Activated CD8-positive, alpha-beta T cell treated with anti-CD3 and anti-CD28 coated beads for 36 hours (primary cell): ENCODE results near the gene RTN4RL1. TPM values are rescaled to one million over a fixed set of nuclear protein-coding genes. Genes with fewer than 3 reads are reported as not detected.

Experiments
- ATAC-seq: fragments of 200-7000 bp; cut with Tn5 transposase; one replicate; pipeline ENCODE4 v1.10.0; 2021; ENCODE audit warnings: mild to moderate bottlenecking, moderate library complexity
- CTCF ChIA-PET: fragments of 350-600 bp; sonication (Branson Sonifier 250); formaldehyde crosslinking; loops from one replicate; lab custom pipeline; 2021; ENCODE audit warnings: antibody characterized with exemption; lab: Charles Lee
- POLR2A ChIA-PET: fragments of 350-600 bp; sonication (Branson Sonifier 250); formaldehyde crosslinking; loops from one replicate; lab custom pipeline; 2021; ENCODE audit warnings: antibody characterized with exemption; lab: Charles Lee
- DNase-seq: peaks from one replicate; pipeline ENCODE4 v3.0.0-alpha.2; 2020
- H3K27ac Mint-ChIP-seq: one replicate; pipeline ENCODE4 v1.8.0; 2021; ENCODE audit warnings: mild to moderate bottlenecking, mixed read lengths
- H3K27me3 Mint-ChIP-seq: one replicate; pipeline ENCODE4 v1.8.0; 2021; ENCODE audit warnings: mixed read lengths
- H3K36me3 Mint-ChIP-seq: one replicate; pipeline ENCODE4 v1.8.0; 2021; ENCODE audit warnings: low read depth, mixed read lengths
- H3K4me1 Mint-ChIP-seq: one replicate; pipeline ENCODE4 v1.8.0; 2021; ENCODE audit warnings: low read depth, mixed read lengths
- H3K4me3 Mint-ChIP-seq: one replicate; pipeline ENCODE4 v1.8.0; 2021; ENCODE audit warnings: mild to moderate bottlenecking, moderate library complexity, mixed read lengths
- H3K9me3 Mint-ChIP-seq: one replicate; pipeline ENCODE4 v1.8.0; 2021; ENCODE audit warnings: mixed read lengths
- CTCF ChIP-seq: fragments of 200-600 bp; IDR thresholded peaks from one replicate; pipeline ENCODE4 v1.8.0; 2022; ENCODE audit warnings: antibody characterized with exemption, mild to moderate bottlenecking
- intact Hi-C: fragments of 100-400 bp; cut with micrococcal nuclease; formaldehyde crosslinking; loops from one replicate; pipeline ENCODE4 v1.10.0; 2022
- total RNA-seq, 2 experiments: library from RNA; stranded (reverse); gene quantifications; one replicate each; pipeline ENCODE4 v1.2.3, GENCODE V29; 2021

The RTN4RL1 gene
- total RNA-seq, 2 experiments from 2014 or later: 0.27 to 0.49 TPM

- intact Hi-C loops: no loop called here
- TF ChIP-seq CTCF: no peak
- ChIA-PET CTCF (interaction anchor here (0.6 to 1.6 kb wide), 4 partner anchors 110 to 1813 kb away, joined by 3 to 5 read pairs (median 4); no protein-coding TSS in a partner anchor), POLR2A (interaction anchor here (1.0 kb wide), 1 partner anchor 21 kb away, joined by 3 read pairs; no protein-coding TSS in a partner anchor)
- H3K36me3 Mint-ChIP-seq: peaks cover 2% of the 10 kb centered on the region
- no peak for DNase-seq
- H3K27ac Mint-ChIP-seq: no peak overlapping the region
- no peak overlapping the region for H3K4me3 Mint-ChIP-seq
- H3K4me1 Mint-ChIP-seq: peaks cover 2% of the 10 kb centered on the region
- H3K9me3 Mint-ChIP-seq: no peaks in the 10 kb centered on the region
- ATAC-seq: no peak
- peaks cover 5% of the 10 kb centered on the region for H3K27me3 Mint-ChIP-seq
Measured at GRCh38 chr17:2018716-2019510, 6.2 kb downstream of the RTN4RL1 start.

GRCh38 chr17:2017274-2017941 is 7.7 kb downstream of the RTN4RL1 start:
- no peak for DNase-seq
- ATAC-seq: no peak
- ChIA-PET POLR2A (no interaction called here), CTCF (no interaction called here)
- TF ChIP-seq CTCF: no peak
- Mint-ChIP-seq H3K4me1 (no peaks in the 10 kb centered on the region), H3K36me3 (peaks cover 2% of the 10 kb centered on the region), H3K27me3 (peaks cover under 1% of the 10 kb centered on the region), H3K27ac (no peak overlapping the region), H3K4me3 (no peak overlapping the region), H3K9me3 (no peaks in the 10 kb centered on the region)
- intact Hi-C loops: no loop called here

GRCh38 chr17:2016494-2016893 is 8.6 kb downstream of the RTN4RL1 start:
- ATAC-seq (no peak), DNase-seq (no peak)
- no peak overlapping the region for H3K27ac Mint-ChIP-seq
- peaks cover 2% of the 10 kb centered on the region for H3K27me3 Mint-ChIP-seq
- no peaks in the 10 kb centered on the region for H3K9me3 Mint-ChIP-seq
- CTCF ChIA-PET: no interaction called here
- intact Hi-C loops: no loop called here
- POLR2A ChIA-PET: no interaction called here
- H3K4me3 Mint-ChIP-seq: no peak overlapping the region
- H3K4me1 Mint-ChIP-seq: no peaks in the 10 kb centered on the region
- no peak for TF ChIP-seq CTCF
- peaks cover 2% of the 10 kb centered on the region for H3K36me3 Mint-ChIP-seq

- POLR2A ChIA-PET: no interaction called here
Measured at GRCh38 chr17:2015314-2015713, 9.8 kb downstream of the RTN4RL1 start.

More at GRCh38 chr17:2015314-2015713, 9.8 kb downstream of the RTN4RL1 start:
- no peaks in the 10 kb centered on the region for H3K4me1 Mint-ChIP-seq
- intact Hi-C loops: no loop called here
- DNase-seq (no peak), ATAC-seq (no peak)
- TF ChIP-seq CTCF: no peak
- H3K4me3 Mint-ChIP-seq: no peak overlapping the region
- CTCF ChIA-PET: no interaction called here
- no peak overlapping the region for H3K27ac Mint-ChIP-seq
- peaks cover 2% of the 10 kb centered on the region for H3K27me3 Mint-ChIP-seq
- no peaks in the 10 kb centered on the region for H3K9me3 Mint-ChIP-seq
- peaks cover 2% of the 10 kb centered on the region for H3K36me3 Mint-ChIP-seq
